ENCODE data around the gene HSPA1A. TPM values are rescaled to one million over a fixed set of nuclear protein-coding genes. Genes with fewer than 3 reads are reported as not detected.

Gene HSPA1A
- total and polyA plus RNA-seq, 12 donors = 48.5 to 261 (median 183) TPM

- intact Hi-C loops (cut with DNase I) = no loop called here
- Histone ChIP-seq H3K27me3 (no peaks in the 10 kb centered on the region), H3K9me3 (replicated peaks in 1 of 3) (no peaks in the 10 kb centered on the region), H3K4me3 (no peak overlapping the region), H3K36me3 (replicated peaks in 1 of 2) (peaks cover 0 to 66% of the 10 kb centered on the region in 2 donors), H3K4me1 (replicated peaks in 1 of 2) (peaks cover 6 to 8% of the 10 kb centered on the region in 2 donors), H3K27ac (no peak overlapping the region)
- TF ChIP-seq, protein P1, sequence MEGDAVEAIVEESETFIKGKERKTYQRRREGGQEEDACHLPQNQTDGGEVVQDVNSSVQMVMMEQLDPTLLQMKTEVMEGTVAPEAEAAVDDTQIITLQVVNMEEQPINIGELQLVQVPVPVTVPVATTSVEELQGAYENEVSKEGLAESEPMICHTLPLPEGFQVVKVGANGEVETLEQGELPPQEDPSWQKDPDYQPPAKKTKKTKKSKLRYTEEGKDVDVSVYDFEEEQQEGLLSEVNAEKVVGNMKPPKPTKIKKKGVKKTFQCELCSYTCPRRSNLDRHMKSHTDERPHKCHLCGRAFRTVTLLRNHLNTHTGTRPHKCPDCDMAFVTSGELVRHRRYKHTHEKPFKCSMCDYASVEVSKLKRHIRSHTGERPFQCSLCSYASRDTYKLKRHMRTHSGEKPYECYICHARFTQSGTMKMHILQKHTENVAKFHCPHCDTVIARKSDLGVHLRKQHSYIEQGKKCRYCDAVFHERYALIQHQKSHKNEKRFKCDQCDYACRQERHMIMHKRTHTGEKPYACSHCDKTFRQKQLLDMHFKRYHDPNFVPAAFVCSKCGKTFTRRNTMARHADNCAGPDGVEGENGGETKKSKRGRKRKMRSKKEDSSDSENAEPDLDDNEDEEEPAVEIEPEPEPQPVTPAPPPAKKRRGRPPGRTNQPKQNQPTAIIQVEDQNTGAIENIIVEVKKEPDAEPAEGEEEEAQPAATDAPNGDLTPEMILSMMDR (IDR thresholded peaks at IDR 0.05) = no peak
- no peak for TF ChIP-seq POLR2A (IDR thresholded peaks at IDR 0.05)
- WGBS, 4 donors = 91 to 95% (median 94%) methylated on average over 3 to 10 of the region's 10 CpGs; no CpG with 5 or more reads in 1 of the 4 donors
- DNase-seq = no peak
These were observed 35.4 kb upstream of the HSPA1A start for GRCh38 chr6:31779908-31780307.

GRCh38 chr6:31780507-31781243 lies 34.7 kb upstream of the HSPA1A start:
- H3K27ac ChIP-seq = no peak overlapping the region
- no peaks in the 10 kb centered on the region for H3K9me3 ChIP-seq (replicated peaks in 1 of 3)
- H3K27me3 ChIP-seq = no peaks in the 10 kb centered on the region
- no peak overlapping the region for H3K4me3 ChIP-seq
- peaks cover 0 to 74% of the 10 kb centered on the region in 2 donors for H3K36me3 ChIP-seq (replicated peaks in 1 of 2)
- TF ChIP-seq, protein P1 (IDR thresholded peaks at IDR 0.05) = no peak
- no peak for TF ChIP-seq POLR2A (IDR thresholded peaks at IDR 0.05)
- peaks cover 6 to 8% of the 10 kb centered on the region in 2 donors for H3K4me1 ChIP-seq (replicated peaks in 1 of 2)
- 89 to 95% (median 93%) methylated on average over 4 to 20 of the region's 20 CpGs for WGBS, 4 donors
- intact Hi-C loops (cut with DNase I) = no loop called here
- no peak for DNase-seq

DNA sequence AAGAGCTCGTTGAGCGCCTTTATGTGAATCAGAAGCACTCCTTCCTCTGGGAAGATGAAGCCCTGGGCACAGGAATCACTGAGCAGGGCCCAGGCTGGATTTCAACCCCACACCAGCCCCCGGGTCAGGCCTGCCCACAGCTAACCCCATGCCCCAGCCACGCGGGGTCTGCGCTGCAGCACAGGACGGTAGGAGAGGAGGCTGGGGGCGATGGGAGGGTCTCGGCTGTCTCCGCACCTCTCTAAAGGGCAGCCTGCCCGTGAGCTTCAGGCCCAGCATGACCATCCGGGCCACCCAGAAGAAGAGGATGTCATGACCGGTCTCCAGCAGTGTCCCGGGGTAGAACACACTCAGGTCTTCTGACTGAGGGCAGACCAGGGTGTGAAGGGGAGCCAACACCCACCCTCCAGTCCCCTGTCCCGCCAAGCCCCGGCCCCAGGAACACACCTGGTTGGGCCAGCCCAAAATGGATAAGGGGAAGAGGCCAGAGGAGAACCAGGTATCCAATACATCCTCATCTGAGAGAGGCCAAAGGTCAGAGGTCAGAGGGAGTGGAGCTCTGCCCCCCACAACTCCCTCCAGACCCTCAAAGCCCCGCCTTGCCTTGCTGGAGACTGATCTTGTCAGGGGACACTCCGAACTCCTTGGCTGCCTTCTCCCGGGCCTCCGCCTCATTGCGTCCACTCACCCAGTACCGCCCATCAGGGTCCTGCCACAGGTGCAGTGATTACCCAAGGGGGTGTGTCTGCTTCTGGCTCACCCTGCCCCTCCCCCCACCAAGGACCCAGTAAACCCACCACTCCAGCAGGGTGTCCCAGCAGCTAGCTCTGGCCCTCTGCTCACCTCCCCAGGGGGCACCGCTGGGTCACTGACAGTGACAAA lies 33.9 kb upstream of the HSPA1A start:
- Histone ChIP-seq H3K27ac (no peak overlapping the region), H3K27me3 (no peaks in the 10 kb centered on the region), H3K4me1 (replicated peaks in 1 of 2) (peaks cover 6 to 8% of the 10 kb centered on the region in 2 donors), H3K36me3 (replicated peaks in 1 of 2) (peaks cover 0 to 74% of the 10 kb centered on the region in 2 donors), H3K9me3 (replicated peaks in 1 of 3) (no peaks in the 10 kb centered on the region), H3K4me3 (no peak overlapping the region)
- no peak for TF ChIP-seq POLR2A (IDR thresholded peaks at IDR 0.05)
- TF ChIP-seq, protein P1 (IDR thresholded peaks at IDR 0.05) = no peak
- 79 to 96% (median 94%) methylated on average over 9 to 23 of the region's 23 CpGs for WGBS, 4 donors
- no peak for DNase-seq
- intact Hi-C loops (cut with DNase I) = no loop called here

DNA sequence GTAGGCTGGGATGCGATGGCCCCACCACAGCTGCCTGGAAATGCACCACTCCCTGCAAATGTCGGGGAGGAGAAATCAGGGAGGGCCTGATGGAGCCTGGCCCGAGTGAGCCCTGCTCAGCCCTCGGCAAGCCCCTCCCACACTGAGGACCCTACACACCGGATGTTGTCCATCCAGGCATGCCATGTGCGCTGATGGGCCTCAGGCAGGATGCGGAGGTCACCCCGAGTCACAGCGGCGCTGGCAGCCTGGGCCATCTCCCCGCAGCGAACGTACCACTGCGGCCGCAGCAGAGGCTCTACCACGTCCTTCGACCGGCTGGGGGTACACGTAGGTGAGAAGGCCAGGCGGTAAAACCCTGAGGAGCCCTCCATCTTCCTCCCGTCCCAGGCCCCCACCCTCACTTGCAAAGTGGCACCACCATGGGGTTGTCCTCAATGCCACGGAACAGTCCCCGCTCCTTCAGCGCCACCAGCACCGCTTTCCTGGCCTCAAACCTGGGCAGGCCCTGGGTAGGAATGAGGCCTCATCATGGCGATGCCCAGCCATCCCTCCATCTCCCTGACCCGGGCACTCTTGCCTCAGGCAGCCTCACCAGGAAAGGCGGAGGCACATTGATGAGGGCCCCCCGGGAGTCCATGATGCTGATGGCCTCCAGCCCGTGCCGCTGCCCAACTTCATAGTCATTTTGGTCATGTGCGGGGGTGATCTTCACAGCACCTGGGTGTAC lies 33.1 kb upstream of the HSPA1A start:
- intact Hi-C loops (cut with DNase I) = no loop called here
- no peak for DNase-seq
- Histone ChIP-seq H3K36me3 (replicated peaks in 1 of 2) (peaks cover 0 to 76% of the 10 kb centered on the region in 2 donors), H3K4me3 (no peak overlapping the region), H3K27me3 (no peaks in the 10 kb centered on the region), H3K9me3 (replicated peaks in 1 of 3) (no peaks in the 10 kb centered on the region), H3K4me1 (replicated peaks in 1 of 2) (peaks cover 0 to 1% of the 10 kb centered on the region in 2 donors), H3K27ac (no peak overlapping the region)
- WGBS, 4 donors = 82 to 94% (median 91%) methylated on average over 7 to 32 of the region's 32 CpGs
- no peak for TF ChIP-seq POLR2A (IDR thresholded peaks at IDR 0.05)
- TF ChIP-seq, protein P1 (IDR thresholded peaks at IDR 0.05) = no peak

Measured in adrenal gland (tissue), 12 donors.